Psoas muscle (tissue), 8 donors: ENCODE data around the gene TMEM132C. TPM values are rescaled to one million over a fixed set of nuclear protein-coding genes. Genes with fewer than 3 reads are reported as not detected.

Experiments
- ATAC-seq, 4 donors: fragments of 200-7000 bp; cut with Tn5 transposase; one replicate each; pipeline ENCODE4 v1.9.1; 2020; ENCODE audit warnings: moderate library complexity in 3 of 4, mild to moderate bottlenecking in 2 of 4
- DNase-seq, 2 donors: peaks; one replicate each; pipeline ENCODE4 v3.0.0-alpha.2; 2020
- H3K27ac ChIP-seq: fragments of 200-600 bp; one replicate; pipeline ENCODE4 v1.8.0; 2022
- H3K27me3 ChIP-seq, 3 donors: fragments of 200-600 bp in 1 of 3; one replicate each; pipeline versions ENCODE4 v1.6.1 to v1.8.0; 2013 to 2022; ENCODE audit warnings: low read length in 2 of 3, mild to moderate bottlenecking in 2 of 3, moderate library complexity in 1 of 3; ENCODE audit not compliant: insufficient read depth in 3 of 3
- H3K36me3 ChIP-seq, 2 donors: fragments of 200-600 bp in 1 of 2; one replicate each; pipeline versions ENCODE4 v1.6.1 to v1.8.0; 2013 to 2022; ENCODE audit warnings: low read depth in 1 of 2, mild to moderate bottlenecking in 1 of 2, moderate library complexity in 1 of 2; ENCODE audit not compliant: insufficient read depth in 1 of 2
- H3K4me1 ChIP-seq: fragments of 200-600 bp; one replicate; pipeline ENCODE4 v1.8.0; 2022
- H3K4me3 ChIP-seq: fragments of 200-600 bp; one replicate; pipeline ENCODE4 v1.8.0; 2022; ENCODE audit warnings: mild to moderate bottlenecking
- H3K9me3 ChIP-seq: fragments of 200-600 bp; one replicate; pipeline ENCODE4 v1.8.0; 2022
- WGBS, 3 donors: extraction: QIAGEN DNeasy Blood & Tissue Kit; methylation state at CpG; one replicate each; pipeline versions ENCODE4 v1.1.6 to v1.1.7; 2013; 5-methylcytosine and 5-hydroxymethylcytosine counted together
- intact Hi-C, 2 donors: fragments of 100-400 bp; cut with DNase I; formaldehyde crosslinking; loops; one replicate each; pipeline versions ENCODE4 v1.11.0 to v1.14.2; 2022
- polyA plus RNA-seq, 3 donors: library from polyadenylated mRNA; stranded (reverse); fragments of 200-250 nt; gene quantifications; one replicate each; pipeline ENCODE4 v1.2.3, GENCODE V29; 2013
- total RNA-seq, 4 donors: library from RNA; stranded (reverse); fragmentation: NEBNext Ultra II Directional in 2 of 4; extraction: Animal tissue kit (Norgen Biotek cat#: 25700) in 2 of 4; gene quantifications; one replicate each; pipeline versions ENCODE4 v1.2.1 to v1.2.4, GENCODE V29; 2021 to 2023
- TF ChIP-seq, protein P1 (sequence below): fragments of 200-600 bp; IDR thresholded peaks from one replicate; pipeline ENCODE4 v1.8.0; 2022; ENCODE audit warnings: antibody characterized with exemption
- donor health status: healthy with polysubstance abuse.
- donor health status: DM: no; HTN: no; CAD: no; lungs with moderate emphysema.
- donor health status: Bipolar disorder and iron deficiency.
- donor health status: healthy.
- donor health status: DM: yes; HTN: yes; CAD: no.
- donor health status: DM: no; HTN: no; CAD: no.
- donor health status: DM: no; HTN: no; CAD: no.
- donor health status: DM: yes; HTN: yes; CAD: no.

The TMEM132C gene
- total and polyA plus RNA-seq, 7 donors = 0.16 to 0.77 (median 0.47) TPM

DNA sequence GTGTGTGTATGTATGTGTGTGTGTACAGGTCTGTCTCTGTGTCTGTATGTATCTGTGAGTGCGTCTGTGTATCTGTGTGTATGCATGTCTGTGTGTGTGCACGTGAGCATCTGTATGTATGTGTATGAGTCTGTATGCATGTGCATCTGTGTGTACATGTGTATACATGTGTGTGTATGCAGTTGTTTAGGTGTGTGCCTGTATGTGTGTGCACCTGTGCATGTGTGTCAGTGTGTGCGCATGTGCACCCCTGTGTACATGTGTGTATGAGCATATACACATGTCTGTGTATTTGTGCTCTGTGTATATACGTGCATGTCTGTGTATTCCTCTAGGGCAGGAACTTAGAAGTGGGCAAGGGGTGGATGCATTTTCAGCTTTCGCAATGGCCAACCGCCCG is 116.0 kb downstream of the TMEM132C start:
- no peak for DNase-seq
- intact Hi-C loops = loop anchor here in 1 of 2 donors (10.0 kb wide), 1 partner anchor 128 kb away; no protein-coding TSS in a partner anchor

DNA sequence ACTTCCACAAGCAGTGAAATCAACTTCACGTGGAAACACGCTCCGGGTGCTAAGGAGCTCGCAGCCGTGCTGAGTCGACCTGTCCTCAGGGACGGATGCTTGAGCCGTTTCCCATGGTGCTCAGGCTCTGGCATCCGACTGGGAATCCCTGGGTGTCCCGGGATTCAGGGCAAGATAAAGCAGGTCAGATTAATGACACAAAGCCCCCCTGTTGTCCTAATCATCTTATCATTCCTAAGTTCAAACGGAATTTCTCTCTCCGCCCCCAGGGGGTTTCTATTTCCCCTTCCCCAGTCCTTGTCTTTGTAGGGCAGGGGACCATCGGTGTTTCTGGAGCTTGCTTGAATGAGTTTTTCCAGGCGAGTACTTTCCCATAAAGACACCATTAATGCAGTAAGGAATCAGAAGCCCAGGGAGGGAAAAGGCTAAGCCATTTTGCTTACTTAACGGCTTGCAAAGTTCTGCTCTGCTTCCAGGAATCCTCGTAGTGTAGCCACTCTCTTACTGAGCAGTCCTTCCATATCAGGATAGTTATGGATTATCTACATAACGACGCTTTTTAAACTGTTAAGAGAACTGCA is 116.5 kb downstream of the TMEM132C start:
- peaks cover 0 to 7% (median 6%) of the 10 kb centered on the region in 3 donors for H3K27me3 ChIP-seq
- 57 to 73% (median 70%) methylated on average over 18 of the region's 18 CpGs for WGBS, 3 donors
- ATAC-seq (no peak), DNase-seq (no peak)
- intact Hi-C loops = loop anchor here in 1 of 2 donors (10.0 kb wide), 1 partner anchor 129 kb away; no protein-coding TSS in a partner anchor
- no peaks in the 10 kb centered on the region for H3K4me1 ChIP-seq
- no peaks in the 10 kb centered on the region for H3K36me3 ChIP-seq
- TF ChIP-seq, protein P1, sequence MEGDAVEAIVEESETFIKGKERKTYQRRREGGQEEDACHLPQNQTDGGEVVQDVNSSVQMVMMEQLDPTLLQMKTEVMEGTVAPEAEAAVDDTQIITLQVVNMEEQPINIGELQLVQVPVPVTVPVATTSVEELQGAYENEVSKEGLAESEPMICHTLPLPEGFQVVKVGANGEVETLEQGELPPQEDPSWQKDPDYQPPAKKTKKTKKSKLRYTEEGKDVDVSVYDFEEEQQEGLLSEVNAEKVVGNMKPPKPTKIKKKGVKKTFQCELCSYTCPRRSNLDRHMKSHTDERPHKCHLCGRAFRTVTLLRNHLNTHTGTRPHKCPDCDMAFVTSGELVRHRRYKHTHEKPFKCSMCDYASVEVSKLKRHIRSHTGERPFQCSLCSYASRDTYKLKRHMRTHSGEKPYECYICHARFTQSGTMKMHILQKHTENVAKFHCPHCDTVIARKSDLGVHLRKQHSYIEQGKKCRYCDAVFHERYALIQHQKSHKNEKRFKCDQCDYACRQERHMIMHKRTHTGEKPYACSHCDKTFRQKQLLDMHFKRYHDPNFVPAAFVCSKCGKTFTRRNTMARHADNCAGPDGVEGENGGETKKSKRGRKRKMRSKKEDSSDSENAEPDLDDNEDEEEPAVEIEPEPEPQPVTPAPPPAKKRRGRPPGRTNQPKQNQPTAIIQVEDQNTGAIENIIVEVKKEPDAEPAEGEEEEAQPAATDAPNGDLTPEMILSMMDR = no peak
- H3K4me3 ChIP-seq = no peak overlapping the region
- no peak overlapping the region for H3K27ac ChIP-seq
- H3K9me3 ChIP-seq = no peaks in the 10 kb centered on the region

More for the DNA sequence above, 116.0 kb downstream of the TMEM132C start:
- 88 to 92% (median 90%) methylated on average over 7 of the region's 7 CpGs for WGBS, 3 donors
- Histone ChIP-seq H3K4me1 (no peaks in the 10 kb centered on the region), H3K36me3 (no peaks in the 10 kb centered on the region), H3K27ac (no peak overlapping the region), H3K4me3 (no peak overlapping the region), H3K9me3 (no peaks in the 10 kb centered on the region), H3K27me3 (peaks cover 0 to 6% (median 6%) of the 10 kb centered on the region in 3 donors)
- TF ChIP-seq, protein P1 = no peak
- no peak for ATAC-seq

DNA sequence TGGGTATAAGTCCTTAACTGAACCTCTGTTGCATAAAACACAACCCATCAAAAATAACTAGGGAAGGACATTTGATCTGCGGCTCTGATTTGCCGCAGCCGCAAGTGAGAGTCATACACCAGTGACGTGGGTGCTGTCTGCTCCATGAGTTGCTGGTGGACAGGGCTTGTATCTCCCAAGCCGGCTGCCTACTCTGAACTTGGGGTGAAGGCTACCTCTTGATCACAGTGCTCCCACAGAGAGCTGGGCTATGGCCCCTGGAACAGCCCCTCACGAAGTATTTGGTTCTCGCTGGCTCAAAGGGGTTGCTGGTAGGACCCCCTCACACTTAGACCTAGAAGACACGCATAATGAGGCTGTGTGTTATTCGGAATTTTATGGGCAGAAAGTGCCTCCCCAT is 118.8 kb downstream of the TMEM132C start:
- H3K4me1 ChIP-seq = no peaks in the 10 kb centered on the region
- no peaks in the 10 kb centered on the region for H3K36me3 ChIP-seq
- H3K4me3 ChIP-seq = no peak overlapping the region
- H3K27me3 ChIP-seq = peaks cover 0 to 5% (median 0%) of the 10 kb centered on the region in 3 donors
- intact Hi-C loops = loop anchor here in 1 of 2 donors (10.0 kb wide), 1 partner anchor 131 kb away; no protein-coding TSS in a partner anchor
- ATAC-seq (no peak), DNase-seq (no peak)
- H3K27ac ChIP-seq = no peak overlapping the region
- TF ChIP-seq, protein P1 = no peak
- no peaks in the 10 kb centered on the region for H3K9me3 ChIP-seq
- 88 to 97% (median 92%) methylated on average over 9 of the region's 9 CpGs for WGBS, 3 donors

DNA sequence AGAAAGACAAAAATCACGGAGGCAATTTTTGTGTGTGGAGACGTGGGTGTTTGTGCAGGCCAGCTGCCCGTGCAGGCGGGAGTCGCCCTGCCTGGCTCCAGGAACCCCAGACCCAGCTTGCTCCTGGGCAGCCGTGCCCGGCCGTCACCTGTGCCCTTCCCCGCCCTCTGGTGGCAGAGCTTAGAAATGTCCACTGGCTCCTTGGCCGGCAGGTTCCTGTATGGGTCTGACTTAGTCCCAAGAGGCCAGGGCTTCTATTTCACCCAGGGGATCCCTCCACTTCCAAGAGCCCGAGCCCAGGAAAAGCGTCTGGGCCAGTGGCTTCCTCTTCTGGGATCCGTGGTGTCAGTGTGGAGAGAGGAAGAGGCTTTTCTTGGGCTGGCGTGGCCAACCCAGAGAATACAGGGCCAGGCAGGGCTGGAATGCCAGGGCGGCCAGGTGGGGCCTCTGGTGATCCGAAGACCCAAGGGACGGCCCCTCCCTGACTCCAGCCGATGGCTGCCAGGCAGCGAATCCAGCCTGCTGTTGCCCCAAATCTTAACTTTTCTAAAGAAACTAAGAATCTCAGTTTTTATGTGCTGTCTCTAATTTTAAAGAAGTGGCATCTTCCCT is 120.9 kb downstream of the TMEM132C start:
- ATAC-seq (peak in 1 of 4 donors; percentile 54), DNase-seq (peak; percentile 29 to 63)
- no peak overlapping the region for H3K4me3 ChIP-seq
- 17 to 22% (median 18%) methylated on average over 19 of the region's 19 CpGs for WGBS, 3 donors
- peaks cover 0 to 4% (median 0%) of the 10 kb centered on the region in 3 donors for H3K27me3 ChIP-seq
- intact Hi-C loops = loop anchor here in 1 of 2 donors (10.0 kb wide), 1 partner anchor 133 kb away; no protein-coding TSS in a partner anchor
- H3K27ac ChIP-seq = no peak overlapping the region
- no peaks in the 10 kb centered on the region for H3K9me3 ChIP-seq
- TF ChIP-seq, protein P1 = peak; percentile 23
- no peaks in the 10 kb centered on the region for H3K36me3 ChIP-seq
- H3K4me1 ChIP-seq = no peaks in the 10 kb centered on the region
